ENCODE data around the gene PLA1A.
"Not testable (repeated sequence)": the region's sequence is repeated elsewhere in the genome, so short reads cannot be mapped to it uniquely, and the experiment has no call there.

PLA1A gene

GRCh38 chr3:119590706-119591105 is 7.0 kb upstream of the PLA1A start:
- no peak overlapping the region for H3K27ac ChIP-seq (ENCODE audit: insufficient read depth, low read depth, low read length, poor library complexity, severe bottlenecking)
- 90% methylated on average over 1 of the region's 1 CpG for WGBS, 2 experiments
- H3K4me1 ChIP-seq (ENCODE audit: control insufficient read depth, insufficient read depth, low read length): peaks cover 5% of the 10 kb centered on the region
- H3K36me3 ChIP-seq (ENCODE audit: control insufficient read depth, insufficient read depth, low read length): no peaks in the 10 kb centered on the region
- H3K27me3 ChIP-seq (ENCODE audit: control insufficient read depth, insufficient read depth, low read length, poor library complexity, severe bottlenecking): no peaks in the 10 kb centered on the region
- H3K9me3 ChIP-seq (ENCODE audit: control insufficient read depth, low read length): no peaks in the 10 kb centered on the region
- no peak overlapping the region for H3K4me3 ChIP-seq (ENCODE audit: insufficient read depth, low read depth, low read length)

- H3K4me1 ChIP-seq (ENCODE audit: control insufficient read depth, insufficient read depth, low read length): peaks cover 5% of the 10 kb centered on the region
- no peak overlapping the region for H3K27ac ChIP-seq (ENCODE audit: insufficient read depth, low read depth, low read length, poor library complexity, severe bottlenecking)
- no peaks in the 10 kb centered on the region for H3K9me3 ChIP-seq (ENCODE audit: control insufficient read depth, low read length)
- no peaks in the 10 kb centered on the region for H3K27me3 ChIP-seq (ENCODE audit: control insufficient read depth, insufficient read depth, low read length, poor library complexity, severe bottlenecking)
- 77 to 94% methylated on average over 1 of the region's 1 CpG for WGBS, 2 experiments
- H3K36me3 ChIP-seq (ENCODE audit: control insufficient read depth, insufficient read depth, low read length): no peaks in the 10 kb centered on the region
- no peak overlapping the region for H3K4me3 ChIP-seq (ENCODE audit: insufficient read depth, low read depth, low read length)
These were observed 4.8 kb upstream of the PLA1A start for GRCh38 chr3:119592861-119593260.

- Histone ChIP-seq H3K4me3 (ENCODE audit: insufficient read depth, low read depth, low read length) (no peak overlapping the region), H3K27me3 (ENCODE audit: control insufficient read depth, insufficient read depth, low read length, poor library complexity, severe bottlenecking) (no peaks in the 10 kb centered on the region), H3K4me1 (ENCODE audit: control insufficient read depth, insufficient read depth, low read length) (peaks cover 4% of the 10 kb centered on the region), H3K27ac (ENCODE audit: insufficient read depth, low read depth, low read length, poor library complexity, severe bottlenecking) (no peak overlapping the region), H3K9me3 (ENCODE audit: control insufficient read depth, low read length) (no peaks in the 10 kb centered on the region), H3K36me3 (ENCODE audit: control insufficient read depth, insufficient read depth, low read length) (no peaks in the 10 kb centered on the region)
- WGBS, 2 experiments: 94 to 95% methylated on average over 5 of the region's 5 CpGs
These were observed 3.6 kb upstream of the PLA1A start for GRCh38 chr3:119594066-119594465.

DNA sequence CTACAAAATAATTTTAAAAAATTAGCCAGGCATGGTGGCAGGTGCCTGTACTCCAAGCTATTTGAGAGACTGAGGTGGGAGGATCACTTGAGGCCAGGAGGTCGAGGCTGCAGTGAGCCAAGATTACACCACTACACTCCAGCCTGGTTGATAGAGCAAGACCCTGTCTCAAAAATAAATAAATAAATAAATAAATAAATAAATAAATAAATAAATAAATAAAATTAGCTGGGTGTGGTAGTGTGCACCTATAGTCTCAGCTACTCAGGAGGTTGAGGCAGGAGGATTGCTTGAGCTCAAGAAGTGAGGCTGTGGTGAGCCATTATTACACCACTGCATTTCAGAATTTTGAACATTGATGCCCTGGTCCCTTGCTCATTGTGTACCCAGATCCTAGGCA is 2.8 kb upstream of the PLA1A start:
- H3K36me3 ChIP-seq (ENCODE audit: control insufficient read depth, insufficient read depth, low read length); H3K4me1 ChIP-seq (ENCODE audit: control insufficient read depth, insufficient read depth, low read length); H3K27ac ChIP-seq (ENCODE audit: insufficient read depth, low read depth, low read length, poor library complexity, severe bottlenecking); H3K27me3 ChIP-seq (ENCODE audit: control insufficient read depth, insufficient read depth, low read length, poor library complexity, severe bottlenecking); H3K9me3 ChIP-seq (ENCODE audit: control insufficient read depth, low read length); H3K4me3 ChIP-seq (ENCODE audit: insufficient read depth, low read depth, low read length): not testable (repeated sequence)
- WGBS, 2 experiments: 85 to 100% methylated on average over 1 of the region's 1 CpG

GRCh38 chr3:119595639-119596334 is 1.9 kb upstream of the PLA1A start:
- no peaks in the 10 kb centered on the region for H3K9me3 ChIP-seq (ENCODE audit: control insufficient read depth, low read length)
- H3K4me1 ChIP-seq (ENCODE audit: control insufficient read depth, insufficient read depth, low read length): no peaks in the 10 kb centered on the region
- 93 to 96% methylated on average over 7 of the region's 7 CpGs for WGBS, 2 experiments
- no peak overlapping the region for H3K27ac ChIP-seq (ENCODE audit: insufficient read depth, low read depth, low read length, poor library complexity, severe bottlenecking)
- H3K4me3 ChIP-seq (ENCODE audit: insufficient read depth, low read depth, low read length): no peak overlapping the region
- H3K36me3 ChIP-seq (ENCODE audit: control insufficient read depth, insufficient read depth, low read length): no peaks in the 10 kb centered on the region
- no peaks in the 10 kb centered on the region for H3K27me3 ChIP-seq (ENCODE audit: control insufficient read depth, insufficient read depth, low read length, poor library complexity, severe bottlenecking)

DNA sequence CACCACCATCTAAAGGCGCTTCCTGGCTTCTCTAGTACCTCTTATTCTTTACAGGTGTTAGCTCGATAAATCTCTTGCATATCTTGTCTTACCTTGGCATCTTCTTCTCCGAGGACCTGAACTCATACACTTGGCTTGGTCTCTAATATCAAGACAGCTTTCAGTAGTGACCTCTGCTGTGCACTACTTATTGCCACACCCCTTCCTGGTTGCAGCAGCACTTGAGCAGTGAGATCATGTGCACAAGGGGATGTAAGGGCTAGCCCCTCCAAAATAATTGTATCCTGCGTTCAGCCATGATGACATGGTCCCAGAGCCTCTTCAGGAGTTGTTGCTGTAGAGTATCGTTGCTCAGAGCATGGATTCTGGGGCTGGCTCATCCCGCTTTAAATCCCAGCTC is 1.3 kb upstream of the PLA1A start:
- WGBS, 2 experiments: 89 to 95% methylated on average over 6 of the region's 6 CpGs
- Histone ChIP-seq H3K9me3 (ENCODE audit: control insufficient read depth, low read length) (no peaks in the 10 kb centered on the region), H3K27me3 (ENCODE audit: control insufficient read depth, insufficient read depth, low read length, poor library complexity, severe bottlenecking) (no peaks in the 10 kb centered on the region), H3K36me3 (ENCODE audit: control insufficient read depth, insufficient read depth, low read length) (no peaks in the 10 kb centered on the region), H3K4me3 (ENCODE audit: insufficient read depth, low read depth, low read length) (no peak overlapping the region), H3K4me1 (ENCODE audit: control insufficient read depth, insufficient read depth, low read length) (no peaks in the 10 kb centered on the region), H3K27ac (ENCODE audit: insufficient read depth, low read depth, low read length, poor library complexity, severe bottlenecking) (no peak overlapping the region)

DNA sequence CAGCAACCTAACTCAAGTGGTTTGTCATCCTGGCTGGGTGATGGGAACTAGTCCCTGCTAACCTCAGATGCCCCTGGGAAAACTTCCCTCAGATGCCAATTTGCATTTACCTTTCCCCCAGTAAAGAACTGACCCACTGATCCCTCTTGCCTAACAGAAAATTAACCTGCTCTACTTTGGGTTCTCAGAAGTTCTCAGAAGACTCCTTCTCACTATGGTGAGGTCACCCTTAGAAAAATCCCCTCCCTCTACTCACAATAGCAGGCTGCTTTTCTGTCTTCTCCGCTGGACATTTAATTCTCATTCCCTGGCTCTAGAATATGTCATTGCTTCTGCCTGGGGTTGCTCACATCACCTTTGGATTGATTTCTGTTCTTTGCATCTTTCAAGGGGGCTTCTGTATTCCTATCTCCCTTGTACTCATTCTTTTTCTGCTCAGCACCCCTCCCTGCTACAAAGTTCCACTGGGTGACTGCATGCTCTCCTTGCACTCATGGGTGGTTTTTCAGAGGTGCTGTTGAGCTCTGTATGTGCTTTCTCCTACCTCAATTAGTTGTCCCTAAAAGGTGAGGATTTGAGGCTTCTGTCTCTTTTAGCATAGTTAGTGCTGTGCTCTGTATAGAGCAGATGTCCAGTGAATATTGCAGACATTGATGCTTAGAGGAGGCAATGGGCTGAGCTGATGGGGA is 869 bp downstream of the PLA1A start:
- Histone ChIP-seq H3K4me3 (ENCODE audit: insufficient read depth, low read depth, low read length) (no peak overlapping the region), H3K36me3 (ENCODE audit: control insufficient read depth, insufficient read depth, low read length) (no peaks in the 10 kb centered on the region), H3K9me3 (ENCODE audit: control insufficient read depth, low read length) (no peaks in the 10 kb centered on the region), H3K27ac (ENCODE audit: insufficient read depth, low read depth, low read length, poor library complexity, severe bottlenecking) (no peak overlapping the region), H3K27me3 (ENCODE audit: control insufficient read depth, insufficient read depth, low read length, poor library complexity, severe bottlenecking) (no peaks in the 10 kb centered on the region), H3K4me1 (ENCODE audit: control insufficient read depth, insufficient read depth, low read length) (no peaks in the 10 kb centered on the region)
- WGBS, 2 experiments: 91 to 100% methylated on average over 1 of the region's 1 CpG

DNA sequence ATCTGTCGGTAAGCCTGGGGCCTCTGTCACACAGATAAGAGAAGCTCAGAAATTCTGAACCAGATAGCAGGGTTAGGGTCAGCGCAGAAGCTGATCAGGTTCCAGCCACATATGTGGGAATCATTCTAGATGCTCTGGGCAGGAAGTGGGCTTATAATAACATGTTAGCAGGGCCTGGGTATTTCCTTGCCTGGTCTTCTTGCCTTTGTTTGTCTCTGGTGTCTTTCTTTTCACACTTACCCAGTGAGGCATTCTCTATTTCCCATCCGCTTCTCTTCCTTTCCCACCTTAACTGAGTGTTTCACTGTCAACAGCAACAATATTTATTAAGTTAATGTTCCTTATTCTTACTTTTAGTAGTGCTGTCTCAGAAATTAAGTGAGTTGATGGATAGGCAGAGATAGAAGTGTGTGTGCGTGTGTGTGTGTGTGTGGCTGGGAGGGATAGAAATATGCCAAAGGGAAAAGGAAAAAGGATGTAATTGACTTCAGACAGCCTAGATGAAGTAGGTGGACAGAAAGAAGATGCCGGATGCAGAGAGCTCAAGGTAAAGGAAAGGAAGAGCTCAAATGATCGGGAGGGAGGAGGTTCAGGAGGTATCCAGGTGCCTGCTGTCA is 2.0 kb downstream of the PLA1A start:
- 94 to 95% methylated on average over 6 of the region's 6 CpGs for WGBS, 2 experiments
- no peaks in the 10 kb centered on the region for H3K9me3 ChIP-seq (ENCODE audit: control insufficient read depth, low read length)
- no peaks in the 10 kb centered on the region for H3K27me3 ChIP-seq (ENCODE audit: control insufficient read depth, insufficient read depth, low read length, poor library complexity, severe bottlenecking)
- H3K4me1 ChIP-seq (ENCODE audit: control insufficient read depth, insufficient read depth, low read length): no peaks in the 10 kb centered on the region
- H3K36me3 ChIP-seq (ENCODE audit: control insufficient read depth, insufficient read depth, low read length): no peaks in the 10 kb centered on the region
- H3K4me3 ChIP-seq (ENCODE audit: insufficient read depth, low read depth, low read length): no peak overlapping the region
- H3K27ac ChIP-seq (ENCODE audit: insufficient read depth, low read depth, low read length, poor library complexity, severe bottlenecking): no peak overlapping the region

DNA sequence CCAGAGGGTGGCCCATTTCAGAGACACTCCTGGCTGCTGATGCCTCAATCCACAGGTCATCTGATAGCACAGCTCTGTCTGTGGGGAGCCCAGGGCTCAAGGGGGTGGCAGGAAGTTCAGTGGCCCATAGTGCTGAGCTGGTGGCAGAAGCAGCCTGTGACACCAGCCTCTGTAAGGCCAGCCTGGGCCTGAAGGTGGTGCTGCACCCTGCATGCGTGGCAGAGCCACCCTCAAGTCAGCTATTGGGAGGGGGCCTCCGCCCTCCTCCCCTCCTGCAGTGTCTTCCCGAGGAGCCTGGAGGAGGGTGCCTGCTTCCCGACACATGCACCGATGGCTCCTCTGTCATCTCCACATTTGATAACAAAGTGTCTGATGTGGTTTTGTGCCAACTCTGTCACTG is 3.0 kb downstream of the PLA1A start:
- H3K27me3 ChIP-seq (ENCODE audit: control insufficient read depth, insufficient read depth, low read length, poor library complexity, severe bottlenecking): no peaks in the 10 kb centered on the region
- WGBS, 2 experiments: 35 to 40% methylated on average over 5 of the region's 5 CpGs
- no peaks in the 10 kb centered on the region for H3K9me3 ChIP-seq (ENCODE audit: control insufficient read depth, low read length)
- H3K4me1 ChIP-seq (ENCODE audit: control insufficient read depth, insufficient read depth, low read length): no peaks in the 10 kb centered on the region
- H3K4me3 ChIP-seq (ENCODE audit: insufficient read depth, low read depth, low read length): no peak overlapping the region
- no peak overlapping the region for H3K27ac ChIP-seq (ENCODE audit: insufficient read depth, low read depth, low read length, poor library complexity, severe bottlenecking)
- H3K36me3 ChIP-seq (ENCODE audit: control insufficient read depth, insufficient read depth, low read length): no peaks in the 10 kb centered on the region

GRCh38 chr3:119601154-119601553 is 3.5 kb downstream of the PLA1A start:
- H3K9me3 ChIP-seq (ENCODE audit: control insufficient read depth, low read length): no peaks in the 10 kb centered on the region
- no peaks in the 10 kb centered on the region for H3K27me3 ChIP-seq (ENCODE audit: control insufficient read depth, insufficient read depth, low read length, poor library complexity, severe bottlenecking)
- no peaks in the 10 kb centered on the region for H3K4me1 ChIP-seq (ENCODE audit: control insufficient read depth, insufficient read depth, low read length)
- no peak overlapping the region for H3K4me3 ChIP-seq (ENCODE audit: insufficient read depth, low read depth, low read length)
- WGBS, 2 experiments: 88 to 91% methylated on average over 3 of the region's 3 CpGs
- no peaks in the 10 kb centered on the region for H3K36me3 ChIP-seq (ENCODE audit: control insufficient read depth, insufficient read depth, low read length)
- H3K27ac ChIP-seq (ENCODE audit: insufficient read depth, low read depth, low read length, poor library complexity, severe bottlenecking): no peak overlapping the region
